T-helper 22 cell (primary cell): Measurements from ENCODE around the gene GNAQ.
A peak's percentile ranks its signal among the peaks of the same experiment; 100 is the strongest.

Experiments
- DNase-seq: peaks from one replicate; pipeline ENCODE4 v3.0.0-alpha.2; 2020; ENCODE audit warnings: low read depth

GNAQ gene

GRCh38 chr9:78031444-78031892, at the start of gene GNAQ:
TSS of gene GNAQ (minus strand) at chr9:78031811. CDS start at chr9:78031235, 576 bp downstream.
- DNase-seq, result no peak

GRCh38 chr9:78074385-78075291, 43.0 kb upstream of the GNAQ start:
- DNase-seq, result no peak

GRCh38 chr9:78073722-78074121, 42.1 kb upstream of the GNAQ start:
- no peak for DNase-seq

- DNase-seq, result no peak
These were observed 41.1 kb upstream of the GNAQ start for GRCh38 chr9:78072586-78073199.

GRCh38 chr9:78070521-78070920, 38.9 kb upstream of the GNAQ start:
- DNase-seq, result no peak

- no peak for DNase-seq
These were observed 32.5 kb upstream of the GNAQ start for GRCh38 chr9:78064075-78064474.

GRCh38 chr9:78062710-78063109, 31.1 kb upstream of the GNAQ start:
- no peak for DNase-seq

GRCh38 chr9:78054218-78054617, 22.6 kb upstream of the GNAQ start:
- peak; percentile 19 for DNase-seq

- no peak for DNase-seq
These were observed 22.0 kb upstream of the GNAQ start for GRCh38 chr9:78053627-78054026.

- no peak for DNase-seq
These were observed 18.8 kb upstream of the GNAQ start for GRCh38 chr9:78050421-78050820.

- DNase-seq, result no peak
These were observed 17.9 kb upstream of the GNAQ start for GRCh38 chr9:78049484-78049883.

GRCh38 chr9:78047106-78047505, 15.5 kb upstream of the GNAQ start:
- no peak for DNase-seq

- DNase-seq, result no peak
These were observed 14.5 kb upstream of the GNAQ start for GRCh38 chr9:78046112-78046511.

GRCh38 chr9:78044886-78045285, 13.3 kb upstream of the GNAQ start:
- no peak for DNase-seq

- DNase-seq, result no peak
These were observed 12.6 kb upstream of the GNAQ start for GRCh38 chr9:78044189-78044588.

GRCh38 chr9:78041971-78042370, 10.4 kb upstream of the GNAQ start:
- no peak for DNase-seq

GRCh38 chr9:78040726-78041125, 9.1 kb upstream of the GNAQ start:
- no peak for DNase-seq

- DNase-seq, result no peak
These were observed 7.1 kb upstream of the GNAQ start for GRCh38 chr9:78038620-78039300.

GRCh38 chr9:78035383-78035993, 3.9 kb upstream of the GNAQ start:
- DNase-seq, result no peak

GRCh38 chr9:78033870-78034269, 2.3 kb upstream of the GNAQ start:
- no peak for DNase-seq

GRCh38 chr9:78032730-78033457, 1.3 kb upstream of the GNAQ start:
- DNase-seq, result no peak
